Activated T-cell treated with anti-CD3 and anti-CD28 coated beads for 48 hours (primary cell): ENCODE results near the gene CMTM8.

Source experiments
- DNase-seq: peaks from one replicate; pipeline ENCODE4 v3.0.0-alpha.2; 2020; ENCODE audit warnings: low read depth

CMTM8 gene

GRCh38 chr3:32337505-32337904 is 99.0 kb downstream of the CMTM8 start:
- no peak for DNase-seq

- no peak for DNase-seq
Observed at GRCh38 chr3:32340039-32340438, 101.6 kb downstream of the CMTM8 start.

GRCh38 chr3:32340611-32341365 is 102.3 kb downstream of the CMTM8 start:
- DNase-seq: no peak

GRCh38 chr3:32347343-32348125 is 109.1 kb downstream of the CMTM8 start:
- no peak for DNase-seq

- DNase-seq: no peak
Observed at GRCh38 chr3:32349184-32349583, 110.7 kb downstream of the CMTM8 start.

GRCh38 chr3:32352563-32352962 is 114.1 kb downstream of the CMTM8 start:
- DNase-seq: no peak

GRCh38 chr3:32353351-32353750 is 114.9 kb downstream of the CMTM8 start:
- DNase-seq: no peak

- DNase-seq: no peak
Observed at GRCh38 chr3:32354362-32354778, 115.9 kb downstream of the CMTM8 start.

- DNase-seq: no peak
Observed at GRCh38 chr3:32355751-32356291, 117.3 kb downstream of the CMTM8 start.

- DNase-seq: no peak
Observed at GRCh38 chr3:32359766-32360492, 121.4 kb downstream of the CMTM8 start.

- no peak for DNase-seq
Observed at GRCh38 chr3:32360493-32360827, 122.0 kb downstream of the CMTM8 start.

- no peak for DNase-seq
Observed at GRCh38 chr3:32366638-32367397, 128.3 kb downstream of the CMTM8 start.

- no peak for DNase-seq
Observed at GRCh38 chr3:32367442-32367841, 129.0 kb downstream of the CMTM8 start.

GRCh38 chr3:32371461-32372212 is 133.2 kb downstream of the CMTM8 start:
- DNase-seq: no peak

GRCh38 chr3:32372213-32372490 is 133.7 kb downstream of the CMTM8 start:
- DNase-seq: no peak

GRCh38 chr3:32373276-32373675 is 134.8 kb downstream of the CMTM8 start:
- DNase-seq: no peak

- no peak for DNase-seq
Observed at GRCh38 chr3:32373844-32374243, 135.4 kb downstream of the CMTM8 start.

GRCh38 chr3:32374788-32375595 is 136.5 kb downstream of the CMTM8 start:
- no peak for DNase-seq

GRCh38 chr3:32375596-32375930 is 137.1 kb downstream of the CMTM8 start:
- no peak for DNase-seq

- DNase-seq: no peak
Observed at GRCh38 chr3:32376115-32376514, 137.6 kb downstream of the CMTM8 start.
